Smooth muscle cell (in vitro differentiated cells): ENCODE results near the gene ARHGAP24. TPM values are rescaled to one million over a fixed set of nuclear protein-coding genes. Genes with fewer than 3 reads are reported as not detected.

Source experiments
- DNase-seq: peaks from one replicate; lab custom pipeline; 2025; ENCODE audit not compliant: unreplicated experiment; lab: John Stamatoyannopoulos, UW
- H2AFZ ChIP-seq: fragments of 200-600 bp; sonication (generic); 2 replicates; pipeline ENCODE4 v1.6.0; 2016; ENCODE audit warnings: antibody characterized with exemption, low read depth, mild to moderate bottlenecking
- H3F3A ChIP-seq: fragments of 200-600 bp; sonication (generic); 2 replicates; pipeline ENCODE4 v1.6.0; 2017; ENCODE audit warnings: antibody characterized with exemption, low read depth
- H3K27ac ChIP-seq: fragments of 200-600 bp; sonication (generic); 2 replicates; pipeline ENCODE4 v1.5.1; 2016; ENCODE audit warnings: low read depth, mild to moderate bottlenecking
- H3K27me3 ChIP-seq: fragments of 200-600 bp; sonication (generic); 2 replicates; pipeline ENCODE4 v1.6.1; 2016; ENCODE audit warnings: low read depth, mild to moderate bottlenecking
- H3K36me3 ChIP-seq: fragments of 200-600 bp; sonication (generic); 2 replicates; pipeline ENCODE4 v1.5.1; 2016; ENCODE audit warnings: low read depth
- H3K4me1 ChIP-seq: fragments of 200-600 bp; sonication (generic); 2 replicates; pipeline ENCODE4 v1.5.1; 2016; ENCODE audit warnings: low read depth
- H3K4me2 ChIP-seq: fragments of 200-600 bp; sonication (generic); 2 replicates; pipeline ENCODE4 v1.6.0; 2016; ENCODE audit warnings: mild to moderate bottlenecking
- H3K4me3 ChIP-seq: fragments of 200-600 bp; sonication (generic); 2 replicates; pipeline ENCODE4 v1.5.1; 2016; ENCODE audit warnings: mild to moderate bottlenecking
- H3K79me2 ChIP-seq: fragments of 200-600 bp; sonication (generic); 2 replicates; pipeline ENCODE4 v1.6.0; 2016; ENCODE audit warnings: low read depth, mild to moderate bottlenecking
- H3K9ac ChIP-seq: fragments of 200-600 bp; sonication (generic); 2 replicates; pipeline ENCODE4 v1.6.0; 2016; ENCODE audit warnings: low read depth
- H3K9me3 ChIP-seq: fragments of 200-600 bp; sonication (generic); replicated peaks from 2 replicates; pipeline ENCODE4 v1.5.1; 2016; ENCODE audit warnings: low read depth
- H4K20me1 ChIP-seq: fragments of 200-600 bp; sonication (generic); 2 replicates; pipeline ENCODE4 v1.6.0; 2016; ENCODE audit warnings: low read depth
- CTCF ChIP-seq: fragments of 200-600 bp; sonication (generic); IDR thresholded peaks from 2 replicates; pipeline ENCODE4 v1.5.1; 2017; ENCODE audit warnings: borderline replicate concordance, mild to moderate bottlenecking, antibody characterized with exemption; ENCODE audit not compliant: insufficient read depth, poor library complexity, severe bottlenecking
- WGBS: methylation state at CpG from one replicate; pipeline ENCODE4 v1.1.7; 2016; ENCODE audit warnings: low lambda C conversion rate; 5-methylcytosine and 5-hydroxymethylcytosine counted together
- polyA plus RNA-seq: library from polyadenylated mRNA; unstranded; fragments of >200 nt; fragmentation: Nextera tagmentation; extraction: Ambion mirVana; gene quantifications from 2 replicates; pipeline ENCODE4 v1.2.1, GENCODE V29; 2016
- total RNA-seq: library from RNA; depleted of rRNA; stranded (reverse); fragments of >200 nt; gene quantifications from 2 replicates; pipeline ENCODE4 v1.2.3, GENCODE V29; 2014

Gene ARHGAP24
- total and polyA plus RNA-seq, 2 experiments from 2014 or later, result 4.9 to 18.2 TPM

- Histone ChIP-seq H3K79me2 (no peaks in the 10 kb centered on the region), H3K4me1 (no peaks in the 10 kb centered on the region), H3F3A (no peaks in the 10 kb centered on the region), H4K20me1 (no peaks in the 10 kb centered on the region), H3K36me3 (no peaks in the 10 kb centered on the region), H3K27ac (no peak overlapping the region), H3K27me3 (no peaks in the 10 kb centered on the region), H2AFZ (no peak overlapping the region), H3K4me3 (no peak overlapping the region), H3K4me2 (no peak overlapping the region), H3K9ac (no peak overlapping the region), H3K9me3 (no peaks in the 10 kb centered on the region)
- DNase-seq, result no peak
- no peak for TF ChIP-seq CTCF
- WGBS, result 96% methylated on average over 3 of the region's 3 CpGs
Observed at GRCh38 chr4:85669992-85670548, 195.1 kb downstream of the ARHGAP24 start.

- no peak for TF ChIP-seq CTCF
- Histone ChIP-seq H2AFZ (no peak overlapping the region), H4K20me1 (no peaks in the 10 kb centered on the region), H3K4me1 (no peaks in the 10 kb centered on the region), H3K9ac (no peak overlapping the region), H3K27ac (no peak overlapping the region), H3K4me2 (no peak overlapping the region), H3K27me3 (no peaks in the 10 kb centered on the region), H3K36me3 (no peaks in the 10 kb centered on the region), H3K79me2 (no peaks in the 10 kb centered on the region), H3K9me3 (no peaks in the 10 kb centered on the region), H3F3A (no peaks in the 10 kb centered on the region), H3K4me3 (no peak overlapping the region)
- no peak for DNase-seq
- 93% methylated on average over 2 of the region's 2 CpGs for WGBS
Observed at GRCh38 chr4:85671120-85671519, 196.2 kb downstream of the ARHGAP24 start.

GRCh38 chr4:85672116-85672515 lies 197.2 kb downstream of the ARHGAP24 start:
- no peak overlapping the region for H3K4me3 ChIP-seq
- H3K9ac ChIP-seq, result no peak overlapping the region
- H3F3A ChIP-seq, result no peaks in the 10 kb centered on the region
- DNase-seq, result no peak
- H4K20me1 ChIP-seq, result no peaks in the 10 kb centered on the region
- no peaks in the 10 kb centered on the region for H3K27me3 ChIP-seq
- H3K36me3 ChIP-seq, result no peaks in the 10 kb centered on the region
- WGBS, result 90% methylated on average over 3 of the region's 3 CpGs
- no peak overlapping the region for H2AFZ ChIP-seq
- no peak for TF ChIP-seq CTCF
- no peaks in the 10 kb centered on the region for H3K4me1 ChIP-seq
- H3K9me3 ChIP-seq, result no peaks in the 10 kb centered on the region
- no peak overlapping the region for H3K4me2 ChIP-seq
- no peaks in the 10 kb centered on the region for H3K79me2 ChIP-seq
- no peak overlapping the region for H3K27ac ChIP-seq

GRCh38 chr4:85672959-85673358 lies 198.0 kb downstream of the ARHGAP24 start:
- H3K4me3 ChIP-seq, result no peak overlapping the region
- H3K9me3 ChIP-seq, result no peaks in the 10 kb centered on the region
- H3K9ac ChIP-seq, result no peak overlapping the region
- H3F3A ChIP-seq, result no peaks in the 10 kb centered on the region
- H2AFZ ChIP-seq, result no peak overlapping the region
- no peaks in the 10 kb centered on the region for H3K36me3 ChIP-seq
- H3K4me1 ChIP-seq, result no peaks in the 10 kb centered on the region
- no peak for TF ChIP-seq CTCF
- DNase-seq, result no peak
- H3K79me2 ChIP-seq, result no peaks in the 10 kb centered on the region
- no peaks in the 10 kb centered on the region for H4K20me1 ChIP-seq
- 80% methylated on average over 3 of the region's 3 CpGs for WGBS
- no peaks in the 10 kb centered on the region for H3K27me3 ChIP-seq
- no peak overlapping the region for H3K27ac ChIP-seq
- no peak overlapping the region for H3K4me2 ChIP-seq
